Fibroblast of lung (primary cell): Measurements from ENCODE around the gene CHN1. TPM values are rescaled to one million over a fixed set of nuclear protein-coding genes. Genes with fewer than 3 reads are reported as not detected.

Experiments used
- DNase-seq, 2 donors: peaks; one replicate each; pipeline versions ENCODE4 v3.0.0 to v3.0.0-alpha.2; 2010; ENCODE audit warnings: low read depth in 2 of 2
- H2AFZ ChIP-seq: 2 replicates; pipeline ENCODE4 v1.5.1; 2012; ENCODE audit warnings: low read length, control low read depth, inconsistent platforms
- H3K27ac ChIP-seq: 2 replicates; pipeline ENCODE4 v1.5.1; 2011; ENCODE audit warnings: low read length, control low read depth; ENCODE audit not compliant: insufficient read depth
- H3K27me3 ChIP-seq: 2 replicates; pipeline ENCODE4 v1.5.1; 2011; ENCODE audit warnings: mild to moderate bottlenecking, low read length; ENCODE audit not compliant: control insufficient read depth, insufficient read depth
- H3K36me3 ChIP-seq: 2 replicates; pipeline ENCODE4 v1.5.1; 2011; ENCODE audit warnings: low read length; ENCODE audit not compliant: control insufficient read depth, insufficient read depth
- H3K4me1 ChIP-seq: 2 replicates; pipeline ENCODE4 v1.5.1; 2011; ENCODE audit warnings: low read length; ENCODE audit not compliant: control insufficient read depth, insufficient read depth; ENCODE audit errors: extremely low read depth
- H3K4me2 ChIP-seq: 2 replicates; pipeline ENCODE4 v1.5.1; 2011; ENCODE audit warnings: low read length, control low read depth; ENCODE audit not compliant: insufficient read depth; ENCODE audit errors: extremely low read depth
- H3K4me3 ChIP-seq, 4 experiments: fragments of 200-600 bp in 1 of 4; sonication (generic) in 1 of 4; replicated peaks in 1 of 4; 2 replicates each; pipeline ENCODE4 v1.5.1; 2011 to 2016; ENCODE audit warnings: low read length in 4 of 4, low read depth in 3 of 4, mild to moderate bottlenecking in 3 of 4, control low read depth in 2 of 4, inconsistent platforms in 1 of 4, mixed read lengths in 1 of 4; ENCODE audit not compliant: insufficient read depth in 1 of 4; ENCODE audit errors: control extremely low read depth in 1 of 4
- H3K79me2 ChIP-seq: 2 replicates; pipeline ENCODE4 v1.5.1; 2012; ENCODE audit warnings: mild to moderate bottlenecking, low read length, inconsistent platforms; ENCODE audit not compliant: control insufficient read depth, insufficient read depth
- H3K9ac ChIP-seq: 2 replicates; pipeline ENCODE4 v1.5.1; 2011; ENCODE audit warnings: mild to moderate bottlenecking, low read length, control low read depth; ENCODE audit not compliant: insufficient read depth
- H3K9me3 ChIP-seq: 2 replicates; pipeline ENCODE4 v1.5.1; 2012; ENCODE audit warnings: low read depth, low read length; ENCODE audit not compliant: control insufficient read depth, insufficient read depth
- H4K20me1 ChIP-seq: 2 replicates; pipeline ENCODE4 v1.5.1; 2011; ENCODE audit warnings: low read length; ENCODE audit not compliant: control insufficient read depth, insufficient read depth; ENCODE audit errors: extremely low read depth
- CTCF ChIP-seq, 2 donors: IDR thresholded peaks in 1 of 2; conservative IDR thresholded peaks in 1 of 2; 1 replicate in 1 of 2; 2 replicates in 1 of 2; pipeline ENCODE4 v1.5.1; 2011 to 2012; ENCODE audit warnings: low read length in 2 of 2, control low read depth in 1 of 2, inconsistent platforms in 1 of 2, low read depth in 1 of 2, mild to moderate bottlenecking in 1 of 2
- EZH2 ChIP-seq: IDR thresholded peaks from 2 replicates; pipeline ENCODE4 v1.5.1; 2012; ENCODE audit warnings: low read length, control low read depth, mild to moderate bottlenecking; ENCODE audit errors: missing control alignments
- polyA plus RNA-seq, 2 donors: library from polyadenylated mRNA; depleted of rRNA in 1 of 2; stranded (reverse) in 1 of 2; unstranded in 1 of 2; fragments of >200 nt; gene quantifications; 2 replicates each; pipeline ENCODE4 v1.2.1, GENCODE V29; 2011 to 2012; ENCODE audit warnings: missing spikeins in 1 of 2
- total RNA-seq: library from RNA; depleted of rRNA; stranded (reverse); fragments of >200 nt; gene quantifications from 2 replicates; pipeline ENCODE4 v1.2.1, GENCODE V29; 2014

Gene CHN1
- total and polyA plus RNA-seq, 2 donors (not counting 1 experiment from before 2014, with no cell fraction given): 203 to 904 TPM

- Histone ChIP-seq H3K36me3 (no peaks in the 10 kb centered on the region), H3K27ac (peak overlapping the region; percentile 67), H3K4me2 (peak overlapping the region; percentile 79), H3K4me1 (peaks cover 4% of the 10 kb centered on the region), H3K27me3 (no peaks in the 10 kb centered on the region), H3K79me2 (no peaks in the 10 kb centered on the region), H3K9me3 (no peaks in the 10 kb centered on the region), H2AFZ (peak overlapping the region; percentile 73), H4K20me1 (no peaks in the 10 kb centered on the region), H3K9ac (no peak overlapping the region), H3K4me3 (peak overlapping the region in 3 of 4 experiments; percentile 6 to 30 (median 10))
- TF ChIP-seq EZH2: no peak
- no peak for TF ChIP-seq CTCF (conservative IDR thresholded peaks at IDR 0.05 in 1 of 2, IDR thresholded peaks at IDR 0.05 in 1 of 2; ENCODE audit: low read depth in 1 of 2, low read length in 2 of 2)
- peak; percentile 59 to 65 for DNase-seq
Measured at GRCh38 chr2:174965992-174966744, 39.0 kb downstream of the CHN1 start.

- no peak overlapping the region for H2AFZ ChIP-seq
- no peaks in the 10 kb centered on the region for H3K36me3 ChIP-seq
- no peaks in the 10 kb centered on the region for H3K9me3 ChIP-seq
- H3K9ac ChIP-seq: no peak overlapping the region
- TF ChIP-seq CTCF (conservative IDR thresholded peaks at IDR 0.05 in 1 of 2, IDR thresholded peaks at IDR 0.05 in 1 of 2; ENCODE audit: low read depth in 1 of 2, low read length in 2 of 2) (no peak), EZH2 (no peak)
- no peaks in the 10 kb centered on the region for H4K20me1 ChIP-seq
- peak overlapping the region; percentile 79 for H3K4me2 ChIP-seq
- H3K4me1 ChIP-seq: peaks cover 4% of the 10 kb centered on the region
- H3K27me3 ChIP-seq: no peaks in the 10 kb centered on the region
- DNase-seq: no peak
- H3K79me2 ChIP-seq: no peaks in the 10 kb centered on the region
- peak overlapping the region in 1 of 4 experiments; percentile 0 for H3K4me3 ChIP-seq
- H3K27ac ChIP-seq: peak overlapping the region; percentile 67
Measured at GRCh38 chr2:174965551-174965950, 39.6 kb downstream of the CHN1 start.

- H2AFZ ChIP-seq: no peak overlapping the region
- no peaks in the 10 kb centered on the region for H4K20me1 ChIP-seq
- DNase-seq: no peak
- H3K4me1 ChIP-seq: peaks cover 4% of the 10 kb centered on the region
- no peak overlapping the region for H3K4me3 ChIP-seq
- no peaks in the 10 kb centered on the region for H3K27me3 ChIP-seq
- no peak overlapping the region for H3K4me2 ChIP-seq
- H3K9me3 ChIP-seq: no peaks in the 10 kb centered on the region
- H3K36me3 ChIP-seq: no peaks in the 10 kb centered on the region
- no peak overlapping the region for H3K27ac ChIP-seq
- TF ChIP-seq CTCF (conservative IDR thresholded peaks at IDR 0.05 in 1 of 2, IDR thresholded peaks at IDR 0.05 in 1 of 2; ENCODE audit: low read depth in 1 of 2, low read length in 2 of 2) (no peak), EZH2 (no peak)
- no peaks in the 10 kb centered on the region for H3K79me2 ChIP-seq
- no peak overlapping the region for H3K9ac ChIP-seq
Measured at GRCh38 chr2:174964404-174964803, 40.8 kb downstream of the CHN1 start.
